ENCODE results near the gene NETO2. TPM values are rescaled to one million over a fixed set of nuclear protein-coding genes. Genes with fewer than 3 reads are reported as not detected.

NETO2 gene
- total and polyA plus RNA-seq, 2 donors (not counting 3 experiments of a cell fraction or from before 2014, with no cell fraction given): 18.4 to 24.8 TPM

- no peak for FAIRE-seq
- dilution Hi-C loops (cut with MboI; ENCODE audit: extremely low pct_ligation_motif_present, low sequenced_read_pairs): no loop called here
- CTCF ChIA-PET: interaction anchor here (1.1 to 2.1 kb wide), 4 partner anchors 8 to 1136 kb away, joined by 3 to 20 read pairs (median 4); no protein-coding TSS in a partner anchor
Observed at GRCh38 chr16:47028767-47029377, 114.9 kb downstream of the NETO2 start.

More at GRCh38 chr16:47028767-47029377, 114.9 kb downstream of the NETO2 start:
- no peaks in the 10 kb centered on the region for H3K9me3 ChIP-seq (replicated peaks; ENCODE audit: control insufficient read depth, insufficient read depth, low read length)
- DNase-seq (ENCODE audit: low read depth, low spot score): no peak
- no TSS peak for BruUV-seq (replicated peaks)
- H3K79me2 ChIP-seq (ENCODE audit: control insufficient read depth, insufficient read depth, low read length): no peaks in the 10 kb centered on the region
- no peaks in the 10 kb centered on the region for H4K20me1 ChIP-seq (replicated peaks; ENCODE audit: control insufficient read depth, extremely low read depth, insufficient read depth, low read length)
- no peak overlapping the region for H3K4me2 ChIP-seq (ENCODE audit: insufficient read depth, low read length)
- no peaks in the 10 kb centered on the region for H3K36me3 ChIP-seq (ENCODE audit: control insufficient read depth in 2 of 2, extremely low read depth in 1 of 2, insufficient read depth in 2 of 2, low read length in 2 of 2)
- no peaks in the 10 kb centered on the region for H3K4me1 ChIP-seq (ENCODE audit: control insufficient read depth, extremely low read depth, insufficient read depth, low read length)
- H3K27ac ChIP-seq (ENCODE audit: insufficient read depth, low read depth, low read length): no peak overlapping the region
- intact Hi-C loops (cut with micrococcal nuclease): no loop called here
- no peaks in the 10 kb centered on the region for H3K27me3 ChIP-seq (ENCODE audit: control insufficient read depth in 2 of 2, insufficient read depth in 2 of 2, low read length in 2 of 2)
- H2AFZ ChIP-seq (ENCODE audit: low read depth, low read length): no peak overlapping the region
- H3K4me3 ChIP-seq (replicated peaks in 1 of 3; ENCODE audit: insufficient read depth in 1 of 3, low read depth in 1 of 3, low read length in 3 of 3): no peak overlapping the region
- H3K9ac ChIP-seq (replicated peaks; ENCODE audit: extremely low read depth, insufficient read depth, low read length): no peak overlapping the region
- no peaks in the 10 kb centered on the region for H3K9me1 ChIP-seq (replicated peaks; ENCODE audit: control insufficient read depth, extremely low read depth, insufficient read depth, low read length)
- TF ChIP-seq MAX (IDR thresholded peaks at IDR 0.05; ENCODE audit: insufficient read depth, insufficient read length) (no peak), GATA2 (IDR thresholded peaks at IDR 0.05; ENCODE audit: insufficient read depth, insufficient read length, low read depth, low read length) (no peak), POLR2A (IDR thresholded peaks at IDR 0.05; ENCODE audit: low read depth, low read length) (no peak), MYC (IDR thresholded peaks at IDR 0.05; ENCODE audit: low read depth, low read length) (no peak), CTCF (IDR thresholded peaks at IDR 0.05; ENCODE audit: extremely low read depth in 1 of 2, insufficient read depth in 1 of 2, low read depth in 1 of 2, low read length in 2 of 2) (no peak), EZH2 (IDR thresholded peaks at IDR 0.05; ENCODE audit: borderline replicate concordance, low read depth, low read length, severe bottlenecking) (no peak), FOS (IDR thresholded peaks at IDR 0.05; ENCODE audit: borderline replicate concordance, insufficient read depth, low read length) (no peak), POLR2AphosphoS5 (IDR thresholded peaks at IDR 0.05; ENCODE audit: insufficient read depth, low read depth, low read length) (no peak), JUN (IDR thresholded peaks at IDR 0.05; ENCODE audit: borderline replicate concordance, insufficient read depth, insufficient read length, low read depth) (no peak)
- POLR2A ChIA-PET: no interaction called here

Other genes with a start within 250 kb of the NETO2 start
- gene DNAJA2, start 170.3 kb downstream of the NETO2 start, total RNA-seq: 57.5 and 61.4 TPM in 2 replicates
- 4.6 and 6.4 TPM in 2 replicates for gene DNAJA2, start 170.3 kb downstream of the NETO2 start, polyA plus RNA-seq

All from endothelial cell of umbilical vein (primary cell).